GM10847 (cell line): ENCODE measurements around the gene NCAPH2.

ENCODE experiments used
- POLR2A ChIP-seq: IDR thresholded peaks from 2 replicates; pipeline ENCODE4 v1.6.1; 2011; ENCODE audit not compliant: insufficient read length; ENCODE audit errors: extremely low read depth

Gene NCAPH2

GRCh38 chr22:50545522-50546325 lies 37.7 kb downstream of the NCAPH2 start, which contains the start of gene KLHDC7B:
Gene KLHDC7B, plus strand, starts transcription at chr22:50545899. Its CDS starts 345 bp downstream, at chr22:50546244.
- no peak for TF ChIP-seq POLR2A

- TF ChIP-seq POLR2A: no peak
These were observed 38.6 kb downstream of the NCAPH2 start for GRCh38 chr22:50546326-50547262.

GRCh38 chr22:50547263-50547985 lies 39.4 kb downstream of the NCAPH2 start:
- TF ChIP-seq POLR2A: no peak

- no peak for TF ChIP-seq POLR2A
These were observed 40.3 kb downstream of the NCAPH2 start for GRCh38 chr22:50548040-50548920.

GRCh38 chr22:50548921-50549790 lies 41.1 kb downstream of the NCAPH2 start:
- TF ChIP-seq POLR2A: no peak

- no peak for TF ChIP-seq POLR2A
These were observed 42.4 kb downstream of the NCAPH2 start for GRCh38 chr22:50550395-50550794.

GRCh38 chr22:50551160-50551752 lies 43.2 kb downstream of the NCAPH2 start:
- no peak for TF ChIP-seq POLR2A

- no peak for TF ChIP-seq POLR2A
These were observed 45.3 kb downstream of the NCAPH2 start for GRCh38 chr22:50553310-50553709.

GRCh38 chr22:50556703-50557102 lies 48.7 kb downstream of the NCAPH2 start:
- no peak for TF ChIP-seq POLR2A

GRCh38 chr22:50560034-50560433 lies 52.0 kb downstream of the NCAPH2 start:
- no peak for TF ChIP-seq POLR2A

- TF ChIP-seq POLR2A: no peak
These were observed 53.7 kb downstream of the NCAPH2 start for GRCh38 chr22:50561401-50562358.
